NCI-H1105 treated with DMSO at 0.1 percent for 48 hours (cell line): ENCODE data around the gene RSBN1L.

Experiments used
- DNase-seq: peaks from one replicate; lab custom pipeline; 2025; lab: John Stamatoyannopoulos, UW

Gene RSBN1L

DNA sequence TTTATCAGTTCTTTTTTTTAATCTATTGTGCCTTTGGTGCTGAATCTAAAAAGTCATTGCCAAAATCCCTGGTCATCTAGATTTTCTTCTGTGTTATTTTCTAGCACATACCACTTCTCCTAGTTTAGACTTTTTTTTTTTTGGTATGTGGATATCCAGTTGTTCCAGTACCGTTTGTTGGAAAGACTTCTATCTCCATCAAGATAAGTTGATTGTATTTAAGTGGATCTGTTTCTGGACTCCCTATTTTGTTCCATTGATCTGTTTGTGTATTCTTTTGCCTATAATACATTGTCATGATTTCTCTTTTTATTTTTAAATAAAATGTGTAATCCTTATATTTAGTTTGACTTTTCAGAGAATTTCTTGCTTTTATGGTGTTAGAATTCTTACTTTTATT lies 35.5 kb downstream of the RSBN1L start:
- DNase-seq: no peak

DNA sequence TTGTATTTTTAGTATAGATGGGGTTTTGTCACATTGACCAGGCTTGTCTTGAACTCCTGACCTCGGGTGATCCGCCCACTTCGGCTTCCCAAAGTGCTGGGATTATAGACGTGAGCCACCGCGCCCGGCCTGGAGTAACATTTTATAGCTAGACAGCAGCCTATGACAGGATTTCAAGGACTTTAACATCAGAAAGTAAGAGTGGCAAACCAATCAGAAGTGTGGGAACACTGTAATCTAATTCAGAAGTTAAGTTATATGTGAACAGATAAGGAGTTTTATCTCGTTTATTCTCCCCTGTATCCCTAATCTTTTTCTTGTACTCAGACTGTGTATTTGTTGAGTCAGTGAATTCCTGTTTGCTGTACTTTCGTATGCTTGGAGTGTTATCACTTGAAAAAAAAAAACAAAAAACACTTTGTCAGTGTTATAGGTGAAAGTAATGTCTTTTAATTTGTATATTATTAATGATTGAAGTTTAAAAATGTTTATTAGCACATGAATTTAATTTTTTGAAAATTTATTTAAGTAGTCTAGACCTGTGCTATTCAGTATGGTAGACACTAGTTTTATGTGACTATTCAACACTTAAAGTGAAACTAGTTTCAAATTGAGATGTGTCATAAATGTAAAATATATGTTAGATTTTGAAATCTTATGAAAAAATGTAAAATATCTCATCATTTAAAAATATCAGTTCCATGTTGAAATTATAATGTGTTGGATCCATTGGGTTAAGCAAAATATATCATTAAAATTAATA lies 38.6 kb downstream of the RSBN1L start:
- DNase-seq: no peak

DNA sequence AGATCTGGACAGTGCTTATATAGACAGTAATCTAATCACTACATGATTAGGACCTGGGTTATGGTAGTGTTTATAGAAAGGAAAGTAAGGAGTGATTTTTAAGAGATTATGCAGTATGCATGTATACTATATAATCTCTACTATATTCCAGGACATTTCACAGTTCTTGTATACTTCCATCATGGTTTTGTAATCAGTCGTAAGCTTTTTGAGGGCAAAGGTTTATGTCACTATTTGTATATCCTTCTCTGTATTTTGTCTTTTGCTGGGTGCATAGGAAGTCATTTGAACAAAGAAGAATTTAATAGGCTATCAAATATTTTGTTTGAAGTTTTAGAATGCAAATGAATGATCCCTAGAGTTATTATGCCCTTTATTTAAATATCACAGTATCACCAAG lies 39.2 kb downstream of the RSBN1L start:
- DNase-seq: no peak

- no peak for DNase-seq
These were observed 40.7 kb downstream of the RSBN1L start for GRCh38 chr7:77736991-77737390.

- DNase-seq: no peak
These were observed 42.1 kb downstream of the RSBN1L start for GRCh38 chr7:77738382-77738781.

DNA sequence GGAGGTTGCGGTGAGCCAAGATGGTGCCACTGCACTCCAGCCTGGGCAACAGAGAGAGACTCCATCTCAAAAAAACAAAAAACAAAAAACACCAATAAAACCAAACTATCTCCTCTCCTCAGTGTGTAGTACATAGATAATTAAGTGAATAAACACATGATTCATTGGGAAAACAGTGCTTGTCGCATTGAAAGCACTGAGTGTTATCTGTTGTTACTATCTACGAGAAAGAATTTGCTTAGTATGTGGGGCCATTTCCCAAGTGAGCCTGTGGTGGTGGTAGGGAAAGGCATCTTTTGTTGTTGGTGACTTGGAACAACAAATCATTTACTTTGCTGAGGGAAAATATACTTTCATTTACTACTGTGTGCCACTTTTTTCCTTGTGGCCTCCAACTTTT lies 42.6 kb downstream of the RSBN1L start:
- no peak for DNase-seq

DNA sequence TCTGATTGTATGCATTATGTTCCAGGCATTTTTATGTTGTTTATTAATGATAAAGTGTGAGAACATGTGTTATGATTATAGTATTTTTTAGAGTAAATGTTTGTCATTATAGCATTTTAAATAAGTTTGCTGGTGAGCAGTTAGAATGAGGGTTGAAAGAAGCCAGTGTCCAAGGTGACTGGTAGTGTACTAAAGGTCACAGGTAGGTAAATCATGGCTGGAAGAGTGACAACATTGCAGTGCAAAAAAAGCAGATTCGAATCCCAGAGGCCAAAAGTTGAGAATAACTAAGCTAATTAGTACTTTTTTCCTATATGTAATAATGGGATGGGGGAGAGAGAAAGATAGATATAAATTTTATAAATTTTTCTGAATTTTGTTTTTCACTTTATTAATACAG lies 44.0 kb downstream of the RSBN1L start:
- DNase-seq: no peak

- DNase-seq: no peak
These were observed 47.3 kb downstream of the RSBN1L start for GRCh38 chr7:77743518-77743917.

GRCh38 chr7:77745746-77746145 lies 49.5 kb downstream of the RSBN1L start:
- no peak for DNase-seq

DNA sequence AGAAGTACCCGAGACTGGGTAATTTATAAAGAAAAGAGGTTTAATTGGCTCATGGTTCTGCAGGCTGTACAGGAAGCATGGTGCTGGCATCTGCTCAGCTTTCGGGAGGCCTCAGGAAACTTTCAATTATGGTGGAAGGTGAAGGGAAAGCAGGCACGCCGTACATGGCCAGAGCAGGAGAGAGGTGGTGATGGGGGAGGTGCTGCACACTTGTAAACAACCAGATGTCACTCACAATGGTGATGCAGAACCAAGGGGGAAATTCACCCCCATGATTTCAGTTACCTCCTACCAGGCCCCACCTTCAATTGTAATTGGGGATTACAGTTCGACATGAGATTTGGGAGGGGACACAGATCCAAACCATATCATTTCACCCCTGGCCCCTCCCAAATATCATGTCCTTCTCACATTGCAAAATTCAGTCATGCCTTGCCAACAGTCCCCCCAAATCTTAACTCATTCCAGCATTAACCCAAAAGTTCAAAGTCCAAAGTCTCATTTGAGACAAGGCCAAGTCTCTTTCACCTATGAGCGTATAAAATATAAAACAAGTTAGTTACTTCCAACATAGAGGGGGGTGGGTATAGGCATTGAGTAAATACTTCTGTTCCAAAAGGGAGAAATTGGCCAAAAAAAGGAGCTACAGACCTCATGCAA lies 50.0 kb downstream of the RSBN1L start:
- no peak for DNase-seq

- DNase-seq: no peak
These were observed 50.5 kb downstream of the RSBN1L start for GRCh38 chr7:77746824-77747165.

DNA sequence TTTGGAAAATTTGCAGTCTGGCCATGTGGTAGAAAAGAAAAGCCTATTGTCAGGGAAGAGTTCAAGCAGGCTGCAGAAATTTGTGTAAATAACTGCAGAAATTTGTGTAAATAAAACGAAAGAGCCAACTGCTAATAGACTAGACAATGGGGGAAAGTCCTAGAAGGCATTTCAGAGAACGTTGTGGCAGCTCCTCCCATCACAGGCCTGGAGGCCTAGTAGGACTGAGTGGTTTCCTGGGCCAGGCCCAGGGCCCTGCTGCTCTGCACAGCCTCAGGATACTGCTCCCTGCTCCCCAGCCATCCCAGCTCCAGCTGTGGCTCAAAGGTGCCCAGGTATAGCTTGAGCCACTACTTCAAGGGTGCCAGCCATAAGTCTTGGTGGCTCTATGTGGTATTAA lies 50.9 kb downstream of the RSBN1L start:
- DNase-seq: no peak

- DNase-seq: no peak
These were observed 51.5 kb downstream of the RSBN1L start for GRCh38 chr7:77747718-77748117.

GRCh38 chr7:77752016-77752415 lies 55.8 kb downstream of the RSBN1L start:
- DNase-seq: no peak

- DNase-seq: no peak
These were observed 56.9 kb downstream of the RSBN1L start for GRCh38 chr7:77753173-77753572.

DNA sequence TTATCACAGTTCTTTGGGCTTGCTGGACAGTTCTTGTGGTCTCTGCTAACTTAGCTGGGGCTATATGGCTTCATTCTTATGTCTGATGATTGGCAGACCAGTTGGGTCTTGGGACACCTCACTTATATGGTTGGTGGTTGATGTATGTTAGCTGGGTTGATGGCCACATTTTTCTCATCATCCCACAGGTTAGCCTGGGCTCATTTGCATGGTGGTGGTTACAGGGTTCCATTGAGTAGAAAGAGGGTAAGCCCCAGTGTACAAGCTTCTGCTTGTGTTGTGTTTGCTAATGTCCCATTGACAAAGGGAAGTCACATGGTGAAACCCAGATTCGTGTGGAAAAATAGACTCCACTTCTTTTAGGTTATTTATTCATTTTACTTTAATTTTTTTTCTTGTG lies 61.3 kb downstream of the RSBN1L start:
- no peak for DNase-seq

DNA sequence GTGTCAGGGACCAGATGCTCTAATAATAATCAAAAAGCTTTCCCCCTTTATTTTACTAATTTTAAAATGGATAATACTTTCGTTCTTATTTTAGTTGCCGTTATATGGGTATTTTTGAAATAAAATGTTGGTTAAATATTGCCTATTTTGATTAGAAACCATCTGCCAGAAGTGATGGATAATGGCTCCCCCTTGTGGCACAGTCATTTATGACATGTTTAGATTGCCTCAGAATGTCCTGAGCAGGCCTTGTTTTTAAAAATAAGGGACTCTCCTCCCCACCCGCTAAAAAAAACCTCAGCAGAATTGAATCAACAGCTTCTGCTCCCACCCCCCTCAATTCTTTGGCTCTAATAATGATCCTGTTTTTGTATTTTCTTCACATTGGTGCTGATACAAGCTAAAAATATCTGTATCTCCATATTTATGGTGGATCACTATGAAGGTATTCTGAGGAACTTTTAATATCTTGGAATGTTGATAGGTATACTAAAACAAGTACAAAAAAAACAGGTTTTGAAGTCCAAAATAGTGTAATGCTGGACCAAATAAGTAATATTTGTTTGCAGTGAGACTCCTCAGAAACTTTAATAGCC lies 63.1 kb downstream of the RSBN1L start:
- DNase-seq: peak; percentile 47

DNA sequence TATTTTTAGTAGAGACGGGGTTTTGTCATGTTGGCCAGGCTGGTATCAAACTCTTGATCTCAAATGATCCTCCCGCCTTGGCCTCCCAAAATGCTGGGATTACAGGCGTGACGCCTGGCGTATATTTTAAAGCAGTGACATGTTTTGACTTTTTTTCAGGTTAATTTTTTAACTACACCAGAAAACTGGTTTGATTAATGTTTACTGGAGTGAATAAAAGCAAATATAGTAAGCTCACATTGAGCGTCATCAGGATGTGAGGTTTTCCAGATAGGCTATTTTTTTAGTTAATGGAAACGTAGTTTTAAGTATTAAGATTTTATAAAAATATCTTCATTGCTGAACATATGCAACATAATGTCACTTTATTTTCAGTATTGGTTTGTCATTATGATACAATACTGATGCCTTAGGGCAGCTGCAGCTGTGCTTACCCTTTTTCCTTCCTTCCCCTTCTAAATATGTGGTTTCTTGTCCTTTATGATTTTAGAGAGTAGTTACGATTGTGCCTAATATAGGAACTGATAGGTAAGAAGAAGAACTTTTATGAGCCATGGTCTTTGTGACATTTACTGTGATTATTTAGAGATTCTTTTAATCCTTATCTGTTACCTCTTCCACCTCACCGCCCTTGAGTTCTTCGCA lies 64.7 kb downstream of the RSBN1L start:
- no peak for DNase-seq

DNA sequence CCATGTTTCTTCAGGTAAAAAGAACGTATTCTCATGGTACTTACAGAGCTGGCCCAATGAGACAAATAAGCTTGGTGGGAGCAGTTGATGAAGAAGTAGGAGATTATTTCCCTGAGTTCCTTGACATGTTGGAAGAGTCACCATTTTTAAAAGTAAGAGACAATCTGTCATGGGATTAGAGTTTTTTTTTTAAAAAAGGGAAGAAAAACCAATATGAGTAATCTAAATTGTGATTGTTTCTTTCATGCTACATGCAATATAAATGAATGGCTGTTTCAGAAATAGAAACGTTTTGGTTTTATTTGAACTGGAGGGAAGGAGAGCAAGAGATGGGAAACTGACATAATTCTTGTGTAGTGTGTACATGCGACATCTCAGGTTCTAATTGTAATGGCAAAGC lies 69.2 kb downstream of the RSBN1L start:
- no peak for DNase-seq

GRCh38 chr7:77765906-77766800 lies 69.9 kb downstream of the RSBN1L start:
- no peak for DNase-seq

- no peak for DNase-seq
These were observed 70.7 kb downstream of the RSBN1L start for GRCh38 chr7:77766801-77767605.
